NT2/D1 (cell line): ENCODE data around the gene MAN1B1.

Experiments
- DNase-seq: peaks from one replicate; pipeline ENCODE4 v3.0.0-alpha.2; 2011; ENCODE audit warnings: low read depth, low spot score
- H3K27me3 ChIP-seq: 2 replicates; pipeline ENCODE4 v1.6.0; 2011; ENCODE audit warnings: mild to moderate bottlenecking; ENCODE audit not compliant: insufficient read length, insufficient read depth
- H3K36me3 ChIP-seq: 2 replicates; pipeline ENCODE4 v1.6.1; 2011; ENCODE audit warnings: mild to moderate bottlenecking, low read length, mixed read lengths; ENCODE audit not compliant: insufficient read depth, insufficient read length
- H3K4me1 ChIP-seq: 2 replicates; pipeline ENCODE4 v1.5.1; 2011; ENCODE audit not compliant: insufficient read depth, insufficient read length
- H3K4me3 ChIP-seq: 2 replicates; pipeline ENCODE4 v1.5.1; 2011; ENCODE audit warnings: low read depth; ENCODE audit not compliant: insufficient read length
- H3K9ac ChIP-seq: 2 replicates; pipeline ENCODE4 v1.6.0; 2011; ENCODE audit warnings: low read depth; ENCODE audit not compliant: insufficient read length
- H3K9me3 ChIP-seq: 2 replicates; pipeline ENCODE4 v1.5.1; 2011; ENCODE audit warnings: mild to moderate bottlenecking, low read length; ENCODE audit not compliant: insufficient read depth
- SUZ12 ChIP-seq: IDR thresholded peaks from 2 replicates; pipeline ENCODE4 v1.6.1; 2011; ENCODE audit not compliant: insufficient read length, insufficient read depth; ENCODE audit errors: extremely low read depth
- YY1 ChIP-seq: IDR thresholded peaks from 2 replicates; pipeline ENCODE4 v1.6.1; 2011; ENCODE audit not compliant: insufficient read length, insufficient read depth
- ZNF274 ChIP-seq: IDR thresholded peaks from 2 replicates; pipeline ENCODE4 v1.6.1; 2011; ENCODE audit warnings: mild to moderate bottlenecking, low read depth, low read length

The MAN1B1 gene

DNA sequence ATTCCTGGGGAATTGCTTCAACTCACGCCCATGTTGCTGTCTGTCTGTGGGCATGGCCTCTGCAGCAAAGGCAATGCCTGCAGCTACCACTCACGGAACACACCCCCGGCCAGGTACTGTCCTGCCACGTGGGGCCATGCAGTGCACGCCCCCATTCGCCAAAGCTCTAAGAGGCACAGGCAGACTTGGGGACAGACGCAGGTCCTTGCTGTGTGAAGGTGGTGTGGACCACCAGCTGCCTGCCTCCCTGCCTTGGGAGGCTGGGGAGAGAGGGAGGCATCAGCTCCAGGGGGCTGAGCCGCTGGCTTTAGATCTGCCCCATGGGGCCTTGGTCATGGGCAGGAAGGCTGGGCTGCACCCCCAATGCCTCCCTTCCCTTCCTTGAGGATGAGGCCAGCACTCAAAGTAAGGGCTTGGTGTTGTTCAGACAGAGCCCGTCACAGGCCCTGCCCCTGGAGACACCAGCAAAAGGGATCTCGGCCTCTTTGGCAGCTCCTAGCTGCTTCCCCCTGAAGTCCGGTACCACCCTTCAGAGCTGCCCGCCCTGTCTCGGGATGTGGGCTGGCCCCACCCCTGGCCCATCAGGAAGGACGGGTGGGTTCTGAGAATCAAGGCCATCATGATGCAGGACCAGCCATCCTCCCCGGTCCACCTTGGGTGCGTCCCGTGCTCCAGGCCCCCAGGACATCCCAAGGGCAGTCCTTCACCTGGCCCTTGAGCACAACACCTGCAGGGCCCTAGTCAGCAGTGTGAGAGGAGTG is 54.4 kb downstream of the MAN1B1 start:
- Histone ChIP-seq H3K4me1 (peaks cover 21% of the 10 kb centered on the region), H3K36me3 (no peaks in the 10 kb centered on the region), H3K9me3 (no peaks in the 10 kb centered on the region), H3K27me3 (peaks cover 76% of the 10 kb centered on the region), H3K9ac (no peak overlapping the region), H3K4me3 (no peak overlapping the region)
- DNase-seq, result no peak
- TF ChIP-seq YY1 (no peak), ZNF274 (no peak), SUZ12 (no peak)

GRCh38 chr9:137141976-137142936 is 55.5 kb downstream of the MAN1B1 start:
- Histone ChIP-seq H3K36me3 (no peaks in the 10 kb centered on the region), H3K27me3 (peaks cover 66% of the 10 kb centered on the region), H3K4me3 (no peak overlapping the region), H3K4me1 (peaks cover 25% of the 10 kb centered on the region), H3K9ac (no peak overlapping the region), H3K9me3 (no peaks in the 10 kb centered on the region)
- DNase-seq, result no peak
- TF ChIP-seq SUZ12 (no peak), ZNF274 (no peak), YY1 (no peak)

- Histone ChIP-seq H3K36me3 (no peaks in the 10 kb centered on the region), H3K9me3 (no peaks in the 10 kb centered on the region), H3K4me1 (peaks cover 19% of the 10 kb centered on the region), H3K4me3 (no peak overlapping the region), H3K9ac (no peak overlapping the region), H3K27me3 (peaks cover 55% of the 10 kb centered on the region)
- no peak for DNase-seq
- no peak for TF ChIP-seq SUZ12
Measured at GRCh38 chr9:137143459-137143858, 56.7 kb downstream of the MAN1B1 start.

- peaks cover 14% of the 10 kb centered on the region for H3K4me1 ChIP-seq
- no peak for TF ChIP-seq ZNF274
- TF ChIP-seq SUZ12, result no peak
- TF ChIP-seq YY1, result no peak
- no peak for DNase-seq
- peaks cover 31% of the 10 kb centered on the region for H3K27me3 ChIP-seq
- H3K36me3 ChIP-seq, result no peaks in the 10 kb centered on the region
- H3K9me3 ChIP-seq, result no peaks in the 10 kb centered on the region
- no peak overlapping the region for H3K4me3 ChIP-seq
- H3K9ac ChIP-seq, result no peak overlapping the region
Measured at GRCh38 chr9:137145731-137146526, 59.1 kb downstream of the MAN1B1 start.

GRCh38 chr9:137146527-137146918 is 59.7 kb downstream of the MAN1B1 start:
- no peak overlapping the region for H3K9ac ChIP-seq
- no peaks in the 10 kb centered on the region for H3K9me3 ChIP-seq
- no peak overlapping the region for H3K4me3 ChIP-seq
- H3K36me3 ChIP-seq, result no peaks in the 10 kb centered on the region
- no peak for TF ChIP-seq SUZ12
- no peak for TF ChIP-seq ZNF274
- no peak for TF ChIP-seq YY1
- H3K27me3 ChIP-seq, result peaks cover 25% of the 10 kb centered on the region
- peaks cover 14% of the 10 kb centered on the region for H3K4me1 ChIP-seq
- DNase-seq, result no peak

- H3K27me3 ChIP-seq, result peaks cover 17% of the 10 kb centered on the region
- no peak for DNase-seq
- peaks cover 14% of the 10 kb centered on the region for H3K4me1 ChIP-seq
- H3K4me3 ChIP-seq, result no peak overlapping the region
- no peak for TF ChIP-seq SUZ12
- TF ChIP-seq ZNF274, result no peak
- TF ChIP-seq YY1, result no peak
- no peaks in the 10 kb centered on the region for H3K9me3 ChIP-seq
- no peaks in the 10 kb centered on the region for H3K36me3 ChIP-seq
- no peak overlapping the region for H3K9ac ChIP-seq
Measured at GRCh38 chr9:137147091-137147792, 60.5 kb downstream of the MAN1B1 start.
